ENCODE measurements around the gene ZNF215. TPM values are rescaled to one million over a fixed set of nuclear protein-coding genes. Genes with fewer than 3 reads are reported as not detected.

The ZNF215 gene
- total RNA-seq, 4 donors from 2014 or later = 0.36 to 1.6 (median 1.2) TPM

- WGBS = 94% methylated on average over 3 of the region's 3 CpGs
- Histone ChIP-seq H3K4me1 (no peaks in the 10 kb centered on the region), H3K27me3 (no peaks in the 10 kb centered on the region), H3K9me3 (no peaks in the 10 kb centered on the region), H3K4me3 (no peak overlapping the region), H3K36me3 (no peaks in the 10 kb centered on the region), H3K27ac (no peak overlapping the region)
- DNase-seq (ENCODE audit: low spot score in 2 of 2) = no peak
- TF ChIP-seq POLR2AphosphoS5 (IDR thresholded peaks at IDR 0.05) (no peak), CTCF (IDR thresholded peaks at IDR 0.05) (no peak), POLR2A (IDR thresholded peaks at IDR 0.05) (no peak), EP300 (IDR thresholded peaks at IDR 0.05) (no peak)
Measured at GRCh38 chr11:6911378-6911777, 14.8 kb upstream of the ZNF215 start.

GRCh38 chr11:6911948-6912347, 14.3 kb upstream of the ZNF215 start:
- H3K4me1 ChIP-seq = no peaks in the 10 kb centered on the region
- no peaks in the 10 kb centered on the region for H3K9me3 ChIP-seq
- H3K27me3 ChIP-seq = no peaks in the 10 kb centered on the region
- H3K36me3 ChIP-seq = no peaks in the 10 kb centered on the region
- DNase-seq (ENCODE audit: low spot score in 2 of 2) = no peak
- no peak overlapping the region for H3K4me3 ChIP-seq
- TF ChIP-seq CTCF (IDR thresholded peaks at IDR 0.05) (no peak), POLR2AphosphoS5 (IDR thresholded peaks at IDR 0.05) (no peak), EP300 (IDR thresholded peaks at IDR 0.05) (no peak), POLR2A (IDR thresholded peaks at IDR 0.05) (no peak)
- no peak overlapping the region for H3K27ac ChIP-seq
- WGBS = 36% methylated on average over 3 of the region's 3 CpGs

- H3K4me3 ChIP-seq = no peak overlapping the region
- H3K9me3 ChIP-seq = no peaks in the 10 kb centered on the region
- H3K27me3 ChIP-seq = no peaks in the 10 kb centered on the region
- no peak for DNase-seq (ENCODE audit: low spot score in 2 of 2)
- no peaks in the 10 kb centered on the region for H3K36me3 ChIP-seq
- TF ChIP-seq POLR2A (IDR thresholded peaks at IDR 0.05) (no peak), CTCF (IDR thresholded peaks at IDR 0.05) (no peak), POLR2AphosphoS5 (IDR thresholded peaks at IDR 0.05) (no peak), EP300 (IDR thresholded peaks at IDR 0.05) (no peak)
- no peaks in the 10 kb centered on the region for H3K4me1 ChIP-seq
- 38% methylated on average over 2 of the region's 2 CpGs for WGBS
- H3K27ac ChIP-seq = no peak overlapping the region
Measured at GRCh38 chr11:6919698-6920097, 6.5 kb upstream of the ZNF215 start.

GRCh38 chr11:6920702-6921101, 5.5 kb upstream of the ZNF215 start, which contains the start of gene OR2D3:
Gene OR2D3, plus strand, starts transcription at chr11:6921002. Its CDS starts 0 bp downstream, at chr11:6921002.
- no peaks in the 10 kb centered on the region for H3K27me3 ChIP-seq
- H3K36me3 ChIP-seq = no peaks in the 10 kb centered on the region
- H3K4me3 ChIP-seq = no peak within 1 kb of the TSS
- H3K4me1 ChIP-seq = no peaks in the 10 kb centered on the region
- no peaks in the 10 kb centered on the region for H3K9me3 ChIP-seq
- no peak within 1 kb of the TSS for H3K27ac ChIP-seq
- WGBS = 95% methylated on average over 1 of the region's 1 CpG
- DNase-seq (ENCODE audit: low spot score in 2 of 2) = no peak
- TF ChIP-seq POLR2AphosphoS5 (IDR thresholded peaks at IDR 0.05) = no peak
- TF ChIP-seq CTCF (IDR thresholded peaks at IDR 0.05) = no peak
- no peak for TF ChIP-seq POLR2A (IDR thresholded peaks at IDR 0.05)
- no peak for TF ChIP-seq EP300 (IDR thresholded peaks at IDR 0.05)

GRCh38 chr11:6925007-6925577, 1.1 kb upstream of the ZNF215 start:
- Histone ChIP-seq H3K27ac (no peak overlapping the region), H3K4me1 (peaks cover 10% of the 10 kb centered on the region), H3K27me3 (no peaks in the 10 kb centered on the region), H3K4me3 (no peak overlapping the region), H3K9me3 (no peaks in the 10 kb centered on the region), H3K36me3 (no peaks in the 10 kb centered on the region)
- no peak for TF ChIP-seq POLR2A (IDR thresholded peaks at IDR 0.05)
- TF ChIP-seq CTCF (IDR thresholded peaks at IDR 0.05) = no peak
- TF ChIP-seq POLR2AphosphoS5 (IDR thresholded peaks at IDR 0.05) = no peak
- TF ChIP-seq EP300 (IDR thresholded peaks at IDR 0.05) = no peak
- DNase-seq (ENCODE audit: low spot score in 2 of 2) = no peak
